ENCODE data around the gene SDR42E2. TPM values are rescaled to one million over a fixed set of nuclear protein-coding genes. Genes with fewer than 3 reads are reported as not detected.

The SDR42E2 gene
- total RNA-seq, 4 donors from 2014 or later = not detected

DNA sequence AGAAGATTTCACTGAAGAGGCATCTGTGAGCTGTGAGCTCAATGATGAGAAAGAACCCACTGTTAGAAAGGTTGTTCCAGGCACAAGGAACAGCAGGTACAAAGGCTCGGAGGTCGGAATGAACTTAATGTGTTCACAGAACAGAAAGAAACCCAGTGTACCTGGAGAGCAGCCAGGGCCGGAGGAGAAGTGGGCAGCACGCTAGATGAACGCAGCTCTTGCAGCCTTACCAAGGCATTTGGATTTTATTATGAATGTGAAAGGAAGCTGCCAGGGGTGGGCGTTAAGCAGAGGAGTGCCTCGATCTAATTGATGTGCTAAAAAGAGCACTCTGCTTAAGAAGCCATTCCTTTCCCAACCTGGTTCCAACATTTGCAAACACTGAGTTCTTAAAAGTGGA, 62.8 kb downstream of the SDR42E2 start:
- H3K27ac ChIP-seq = no peak overlapping the region

DNA sequence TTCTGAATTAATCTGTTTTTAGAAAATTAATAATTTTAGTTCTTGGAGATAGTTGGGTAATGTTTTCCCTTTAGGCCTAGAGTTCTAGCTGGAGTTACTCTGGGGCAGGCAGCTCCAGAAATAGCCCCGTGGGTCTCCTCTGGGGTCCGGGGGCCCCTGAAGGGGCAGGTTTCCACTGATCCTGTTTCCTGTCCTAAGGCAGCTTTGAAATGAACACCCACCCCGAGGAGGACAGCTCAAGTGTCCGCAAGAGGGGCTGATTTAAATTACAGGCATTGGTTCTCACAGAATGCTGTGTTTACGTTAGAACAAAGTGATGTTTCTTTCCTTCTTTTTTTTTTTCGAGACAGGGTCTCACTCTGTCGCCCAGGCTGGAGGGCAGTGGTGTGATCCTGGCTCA, 67.6 kb downstream of the SDR42E2 start:
- Histone ChIP-seq H3K4me1 (peaks cover 0 to 4% (median 0%) of the 10 kb centered on the region in 4 donors), H3K4me3 (no peak overlapping the region), H3K27ac (no peak overlapping the region), H3K9me3 (no peaks in the 10 kb centered on the region), H3K27me3 (no peaks in the 10 kb centered on the region), H3K36me3 (peaks cover 0 to 39% (median 0%) of the 10 kb centered on the region in 3 donors)
- TF ChIP-seq, protein P1, sequence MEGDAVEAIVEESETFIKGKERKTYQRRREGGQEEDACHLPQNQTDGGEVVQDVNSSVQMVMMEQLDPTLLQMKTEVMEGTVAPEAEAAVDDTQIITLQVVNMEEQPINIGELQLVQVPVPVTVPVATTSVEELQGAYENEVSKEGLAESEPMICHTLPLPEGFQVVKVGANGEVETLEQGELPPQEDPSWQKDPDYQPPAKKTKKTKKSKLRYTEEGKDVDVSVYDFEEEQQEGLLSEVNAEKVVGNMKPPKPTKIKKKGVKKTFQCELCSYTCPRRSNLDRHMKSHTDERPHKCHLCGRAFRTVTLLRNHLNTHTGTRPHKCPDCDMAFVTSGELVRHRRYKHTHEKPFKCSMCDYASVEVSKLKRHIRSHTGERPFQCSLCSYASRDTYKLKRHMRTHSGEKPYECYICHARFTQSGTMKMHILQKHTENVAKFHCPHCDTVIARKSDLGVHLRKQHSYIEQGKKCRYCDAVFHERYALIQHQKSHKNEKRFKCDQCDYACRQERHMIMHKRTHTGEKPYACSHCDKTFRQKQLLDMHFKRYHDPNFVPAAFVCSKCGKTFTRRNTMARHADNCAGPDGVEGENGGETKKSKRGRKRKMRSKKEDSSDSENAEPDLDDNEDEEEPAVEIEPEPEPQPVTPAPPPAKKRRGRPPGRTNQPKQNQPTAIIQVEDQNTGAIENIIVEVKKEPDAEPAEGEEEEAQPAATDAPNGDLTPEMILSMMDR (IDR thresholded peaks at IDR 0.05) = no peak
- TF ChIP-seq POLR2A (IDR thresholded peaks at IDR 0.05) = no peak
- no peak for DNase-seq

More for the DNA sequence above, 62.8 kb downstream of the SDR42E2 start:
- TF ChIP-seq POLR2A (IDR thresholded peaks at IDR 0.05) = no peak
- TF ChIP-seq, protein P1 (IDR thresholded peaks at IDR 0.05) = no peak
- Histone ChIP-seq H3K9me3 (no peaks in the 10 kb centered on the region), H3K36me3 (peaks cover 0 to 29% (median 0%) of the 10 kb centered on the region in 3 donors), H3K27me3 (no peaks in the 10 kb centered on the region), H3K4me3 (no peak overlapping the region), H3K4me1 (peaks cover 0 to 9% (median 0%) of the 10 kb centered on the region in 4 donors)
- DNase-seq = no peak

DNA sequence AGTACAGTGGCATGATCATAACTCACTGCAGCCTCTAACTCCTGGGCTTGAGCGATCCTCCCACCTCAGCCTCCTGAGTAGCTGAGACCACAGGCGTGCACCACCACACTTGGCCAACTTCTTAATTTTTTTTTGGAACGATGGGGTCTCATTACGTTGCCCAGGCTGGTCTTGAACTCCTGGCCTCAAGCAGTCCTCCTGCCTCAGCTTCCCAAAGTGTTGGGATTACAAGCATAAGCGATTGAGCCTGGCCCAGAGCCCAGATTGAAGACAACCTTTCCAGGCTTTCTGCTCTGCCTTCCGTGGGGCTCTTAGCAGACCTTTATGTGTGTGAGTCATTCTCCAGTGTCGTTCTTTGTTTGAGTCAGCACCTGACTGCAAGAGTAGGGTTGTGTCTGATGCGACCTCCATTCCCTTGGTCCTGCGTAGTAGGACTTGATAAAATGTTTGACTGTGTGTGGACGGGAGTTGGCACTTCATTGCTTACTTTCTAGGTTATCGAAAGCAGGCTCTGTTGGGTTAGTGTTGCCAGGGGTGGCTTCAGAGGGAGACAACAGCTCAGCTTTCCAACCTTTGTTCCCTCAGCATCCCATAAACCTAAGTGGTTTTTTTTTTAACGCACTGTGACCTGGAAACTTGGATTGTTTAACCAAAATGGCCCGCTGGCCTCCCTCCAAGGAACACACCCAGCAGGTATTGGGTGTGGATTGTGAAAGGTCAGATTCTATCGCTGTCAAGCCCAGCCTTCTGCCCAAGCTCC, 70.2 kb downstream of the SDR42E2 start:
- H3K27me3 ChIP-seq = no peaks in the 10 kb centered on the region
- H3K9me3 ChIP-seq = no peaks in the 10 kb centered on the region
- peaks cover 0 to 29% (median 0%) of the 10 kb centered on the region in 3 donors for H3K36me3 ChIP-seq
- DNase-seq = peak in 2 of 3 donors; percentile 93
- H3K4me1 ChIP-seq = peaks cover 0 to 19% (median 0%) of the 10 kb centered on the region in 4 donors
- no peak for TF ChIP-seq POLR2A (IDR thresholded peaks at IDR 0.05)
- TF ChIP-seq, protein P1 (IDR thresholded peaks at IDR 0.05) = no peak
- H3K4me3 ChIP-seq = no peak overlapping the region
- H3K27ac ChIP-seq = peak overlapping the region in 3 of 4 donors; percentile 47 to 81 (median 79)

DNA sequence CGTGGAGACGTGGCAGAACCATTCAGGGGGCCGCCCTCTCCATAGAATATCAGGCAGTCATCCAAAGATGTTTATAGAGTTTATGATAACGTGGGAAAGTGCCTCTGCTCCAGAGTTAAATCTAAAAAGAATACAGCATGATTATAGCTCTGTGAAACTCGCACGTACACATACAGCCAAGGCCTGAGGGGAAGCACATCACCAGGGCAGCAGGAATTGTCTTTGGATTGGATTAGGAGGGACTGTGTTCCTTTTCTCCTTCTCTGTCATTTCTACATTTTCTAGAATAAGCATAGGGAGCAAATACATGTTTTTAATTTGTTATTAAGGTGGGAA, 70.7 kb downstream of the SDR42E2 start:
- DNase-seq = no peak
- Histone ChIP-seq H3K27ac (peak overlapping the region in 3 of 4 donors; percentile 47 to 79 (median 60)), H3K9me3 (no peaks in the 10 kb centered on the region), H3K27me3 (no peaks in the 10 kb centered on the region), H3K4me1 (peaks cover 0 to 21% (median 0%) of the 10 kb centered on the region in 4 donors), H3K36me3 (peaks cover 0 to 31% (median 0%) of the 10 kb centered on the region in 3 donors), H3K4me3 (no peak overlapping the region)
- TF ChIP-seq, protein P1 (IDR thresholded peaks at IDR 0.05) = no peak
- TF ChIP-seq POLR2A (IDR thresholded peaks at IDR 0.05) = no peak

DNA sequence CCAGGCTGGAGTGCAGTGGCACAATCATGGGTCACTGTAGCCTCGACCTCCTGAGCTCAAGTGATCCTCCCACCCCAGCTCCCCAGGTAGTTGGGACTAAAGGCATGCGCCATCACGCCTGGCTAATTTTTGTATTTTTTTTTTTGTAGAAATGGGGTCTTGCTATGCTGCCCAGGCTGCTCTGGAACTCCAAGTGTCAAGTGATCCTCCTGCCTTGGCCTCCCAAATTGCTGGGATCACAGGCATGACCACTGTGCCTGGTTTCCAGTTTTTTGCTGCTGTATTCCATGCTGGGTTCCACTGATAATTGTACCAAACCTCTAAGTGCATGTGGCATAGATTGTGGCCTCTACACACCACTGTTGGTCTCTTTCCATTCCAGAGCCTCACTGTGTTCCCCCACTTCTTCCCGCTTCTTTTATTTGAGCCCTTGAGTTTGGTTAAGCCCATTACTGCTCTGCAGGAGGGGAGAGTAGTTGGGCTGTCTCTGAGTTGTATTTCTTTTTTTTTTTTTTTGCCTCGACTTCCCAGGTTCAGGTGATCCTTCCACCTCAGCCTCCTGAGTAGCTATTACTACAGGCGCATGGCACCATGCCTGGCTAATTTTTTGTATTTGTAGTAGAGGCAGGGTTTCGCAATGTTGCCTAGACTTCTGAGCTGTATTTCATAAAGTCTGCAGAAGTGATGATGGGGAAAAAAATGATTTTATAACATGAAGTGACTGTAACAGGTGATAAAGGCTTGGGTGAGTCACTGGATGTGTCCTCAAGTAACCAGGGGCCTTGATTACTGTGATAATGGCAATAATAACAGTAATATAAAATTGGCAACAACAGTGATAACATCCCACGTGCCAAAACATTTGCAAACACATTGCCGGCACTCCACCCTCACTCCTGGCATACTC, 73.8 kb downstream of the SDR42E2 start:
- DNase-seq = peak in 1 of 3 donors; percentile 70
- Histone ChIP-seq H3K27ac (peak overlapping the region in 1 of 4 donors; percentile 56), H3K9me3 (no peaks in the 10 kb centered on the region), H3K36me3 (peaks cover 0 to 6% (median 0%) of the 10 kb centered on the region in 3 donors), H3K27me3 (no peaks in the 10 kb centered on the region), H3K4me3 (no peak overlapping the region), H3K4me1 (peaks cover 0 to 35% (median 6%) of the 10 kb centered on the region in 4 donors)
- no peak for TF ChIP-seq POLR2A (IDR thresholded peaks at IDR 0.05)
- TF ChIP-seq, protein P1 (IDR thresholded peaks at IDR 0.05) = no peak

Measured in Peyer's patch (tissue), 4 donors.